ENCODE results near the gene SEZ6.

The SEZ6 gene

DNA sequence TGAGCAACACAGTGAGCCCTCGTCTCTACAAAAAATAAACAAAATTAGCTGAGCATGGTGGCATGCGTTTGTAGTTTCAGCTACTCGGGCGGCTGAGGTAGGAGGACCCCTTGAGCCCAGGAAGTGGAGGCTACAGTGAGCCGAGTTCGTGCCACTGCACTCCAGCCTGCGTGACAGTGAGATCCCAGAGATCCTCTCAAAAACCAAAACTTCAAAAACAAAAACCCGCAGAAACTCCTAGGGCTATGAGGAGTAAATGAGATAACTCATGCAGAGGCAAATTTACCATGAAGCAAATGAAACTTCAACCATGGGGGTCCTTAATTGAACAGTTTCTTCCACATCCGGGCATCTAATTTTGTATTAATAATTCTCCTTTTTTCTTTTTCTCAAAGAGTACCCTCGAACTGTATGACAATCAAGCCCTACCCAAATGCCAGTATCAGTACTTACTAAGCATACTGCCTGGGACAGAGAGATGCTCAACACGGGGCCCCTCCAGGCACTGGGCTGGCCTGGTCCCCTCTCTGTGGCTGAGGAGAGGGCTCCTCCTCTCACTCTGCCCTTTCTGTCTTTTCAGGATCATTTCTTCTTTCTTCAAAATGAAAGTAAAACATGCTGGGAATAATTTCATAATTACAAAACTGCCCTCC, 36.3 kb upstream of the SEZ6 start:
- no peak overlapping the region for H3K4me3 ChIP-seq (ENCODE audit: low read depth, low read length)
- DNase-seq (ENCODE audit: low read depth), result no peak
- TF ChIP-seq, protein P1, sequence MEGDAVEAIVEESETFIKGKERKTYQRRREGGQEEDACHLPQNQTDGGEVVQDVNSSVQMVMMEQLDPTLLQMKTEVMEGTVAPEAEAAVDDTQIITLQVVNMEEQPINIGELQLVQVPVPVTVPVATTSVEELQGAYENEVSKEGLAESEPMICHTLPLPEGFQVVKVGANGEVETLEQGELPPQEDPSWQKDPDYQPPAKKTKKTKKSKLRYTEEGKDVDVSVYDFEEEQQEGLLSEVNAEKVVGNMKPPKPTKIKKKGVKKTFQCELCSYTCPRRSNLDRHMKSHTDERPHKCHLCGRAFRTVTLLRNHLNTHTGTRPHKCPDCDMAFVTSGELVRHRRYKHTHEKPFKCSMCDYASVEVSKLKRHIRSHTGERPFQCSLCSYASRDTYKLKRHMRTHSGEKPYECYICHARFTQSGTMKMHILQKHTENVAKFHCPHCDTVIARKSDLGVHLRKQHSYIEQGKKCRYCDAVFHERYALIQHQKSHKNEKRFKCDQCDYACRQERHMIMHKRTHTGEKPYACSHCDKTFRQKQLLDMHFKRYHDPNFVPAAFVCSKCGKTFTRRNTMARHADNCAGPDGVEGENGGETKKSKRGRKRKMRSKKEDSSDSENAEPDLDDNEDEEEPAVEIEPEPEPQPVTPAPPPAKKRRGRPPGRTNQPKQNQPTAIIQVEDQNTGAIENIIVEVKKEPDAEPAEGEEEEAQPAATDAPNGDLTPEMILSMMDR (IDR thresholded peaks at IDR 0.05; ENCODE audit: low read depth, low read length, missing control alignments), result no peak

DNA sequence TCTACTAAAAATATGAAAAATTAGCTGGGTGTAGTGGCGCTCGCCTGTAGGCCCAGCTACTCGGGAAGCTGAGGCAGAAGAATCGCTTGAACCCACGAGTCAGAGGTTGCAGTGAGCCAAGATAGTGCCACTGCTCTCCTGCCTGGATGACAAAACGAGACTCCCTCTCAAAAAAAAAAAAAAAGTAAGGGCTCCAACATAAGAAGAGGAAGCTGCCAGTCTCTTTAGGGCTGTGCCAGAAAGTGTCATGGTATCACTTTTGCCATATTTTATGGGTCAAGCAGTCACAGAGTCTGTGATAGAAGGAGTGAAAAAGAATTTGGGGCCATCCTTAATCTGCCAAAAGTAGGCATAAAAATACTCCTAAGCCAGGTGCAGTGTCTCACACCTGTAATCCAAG, 35.7 kb upstream of the SEZ6 start:
- no peak for DNase-seq (ENCODE audit: low read depth)
- TF ChIP-seq, protein P1 (IDR thresholded peaks at IDR 0.05; ENCODE audit: low read depth, low read length, missing control alignments), result no peak
- H3K4me3 ChIP-seq (ENCODE audit: low read depth, low read length), result no peak overlapping the region

DNA sequence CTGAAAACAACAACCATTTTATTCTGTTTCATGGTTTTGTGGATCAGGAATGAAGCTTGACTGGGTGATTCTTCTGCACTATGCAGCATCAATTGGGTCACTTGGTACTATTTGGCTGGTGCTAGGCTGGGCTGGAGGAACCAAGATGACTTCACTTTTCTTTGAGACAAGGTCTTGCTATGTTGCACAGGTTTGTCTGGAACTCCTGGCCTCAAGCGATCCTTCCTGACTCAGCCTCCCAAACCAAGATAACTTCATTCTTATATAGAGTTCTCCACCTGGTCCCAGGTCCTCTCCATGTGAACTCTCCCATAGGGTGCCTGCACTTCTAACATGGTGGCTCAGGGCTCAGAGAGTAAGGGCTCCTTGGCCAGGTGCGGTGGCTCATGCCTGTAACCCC, 35.3 kb upstream of the SEZ6 start:
- H3K4me3 ChIP-seq (ENCODE audit: low read depth, low read length), result no peak overlapping the region
- TF ChIP-seq, protein P1 (IDR thresholded peaks at IDR 0.05; ENCODE audit: low read depth, low read length, missing control alignments), result no peak
- no peak for DNase-seq (ENCODE audit: low read depth)

DNA sequence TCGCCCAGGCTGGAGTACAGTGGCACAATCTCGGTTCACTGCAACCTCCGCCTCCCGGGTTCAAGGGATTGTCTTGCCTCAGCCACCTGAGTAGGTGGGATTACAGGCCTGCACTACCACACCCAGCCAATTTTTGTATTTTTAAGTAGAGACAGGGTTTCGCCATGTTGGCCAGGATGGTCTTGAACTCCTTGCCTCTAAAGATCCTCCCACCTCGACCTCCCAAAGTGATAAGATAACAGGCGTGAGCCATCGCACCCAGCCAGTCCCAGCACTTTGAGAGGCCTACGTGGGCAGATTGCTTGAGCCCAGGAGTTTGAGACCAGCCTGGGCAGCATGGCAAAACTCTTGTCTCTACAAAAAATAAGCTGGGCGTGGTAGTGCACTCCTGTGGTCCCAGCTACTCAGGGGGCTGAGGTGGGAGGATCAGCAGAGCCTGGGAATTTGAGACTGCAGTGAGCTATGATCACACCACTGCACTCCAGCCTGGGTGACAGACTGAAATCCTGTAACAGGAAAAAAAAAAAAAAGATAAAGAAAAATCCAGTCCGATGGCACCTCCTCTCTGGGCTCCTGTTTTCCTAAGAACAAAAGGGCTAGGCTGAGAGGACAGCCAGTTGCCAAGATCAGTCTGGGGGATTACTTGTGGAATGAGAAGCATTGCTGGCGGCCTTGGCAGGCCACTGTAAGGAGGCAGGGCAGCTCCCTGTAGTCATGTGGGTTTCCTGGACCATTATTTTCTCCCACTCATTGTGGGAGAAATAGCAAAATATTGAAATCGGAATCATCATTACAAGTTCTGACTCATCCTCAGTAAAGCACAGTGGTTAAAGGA, 34.1 kb upstream of the SEZ6 start:
- no peak for DNase-seq (ENCODE audit: low read depth)
- TF ChIP-seq, protein P1 (IDR thresholded peaks at IDR 0.05; ENCODE audit: low read depth, low read length, missing control alignments), result no peak
- no peak overlapping the region for H3K4me3 ChIP-seq (ENCODE audit: low read depth, low read length)

DNA sequence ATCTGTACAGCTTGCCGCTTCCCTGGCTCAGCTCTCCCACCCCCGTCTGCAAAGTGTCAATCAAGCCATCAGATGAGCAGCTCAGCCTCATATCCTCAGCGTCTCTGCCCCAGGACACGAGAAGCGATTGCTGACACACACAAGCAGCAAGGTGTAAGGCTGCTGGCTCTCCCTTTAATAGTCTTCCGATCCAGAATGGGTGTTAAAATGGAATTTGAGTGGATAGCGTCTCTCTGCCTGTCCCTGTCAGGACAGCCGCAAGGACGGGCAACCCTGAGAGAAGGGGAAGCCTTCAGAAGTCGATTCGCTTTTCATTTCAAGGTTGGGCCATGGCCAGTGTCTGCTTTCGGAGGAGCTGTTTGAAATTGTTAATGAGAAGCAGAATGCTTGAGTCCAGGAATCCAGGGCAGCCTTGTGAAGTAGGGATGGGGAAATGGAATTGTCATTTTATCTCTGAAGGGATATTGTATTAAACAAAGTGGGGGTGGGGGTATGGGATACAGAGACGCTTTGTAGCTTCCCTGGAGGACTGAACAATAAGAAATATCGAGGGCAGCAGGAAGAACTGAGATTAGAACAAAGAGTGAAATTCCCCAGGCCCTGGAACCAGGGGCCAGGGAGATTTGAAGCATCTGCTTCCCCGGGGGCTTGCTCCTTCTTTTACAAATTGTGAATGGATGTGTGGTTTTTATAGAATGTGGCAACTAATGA, 32.4 kb upstream of the SEZ6 start:
- no peak overlapping the region for H3K4me3 ChIP-seq (ENCODE audit: low read depth, low read length)
- DNase-seq (ENCODE audit: low read depth), result no peak
- TF ChIP-seq, protein P1 (IDR thresholded peaks at IDR 0.05; ENCODE audit: low read depth, low read length, missing control alignments), result no peak

DNA sequence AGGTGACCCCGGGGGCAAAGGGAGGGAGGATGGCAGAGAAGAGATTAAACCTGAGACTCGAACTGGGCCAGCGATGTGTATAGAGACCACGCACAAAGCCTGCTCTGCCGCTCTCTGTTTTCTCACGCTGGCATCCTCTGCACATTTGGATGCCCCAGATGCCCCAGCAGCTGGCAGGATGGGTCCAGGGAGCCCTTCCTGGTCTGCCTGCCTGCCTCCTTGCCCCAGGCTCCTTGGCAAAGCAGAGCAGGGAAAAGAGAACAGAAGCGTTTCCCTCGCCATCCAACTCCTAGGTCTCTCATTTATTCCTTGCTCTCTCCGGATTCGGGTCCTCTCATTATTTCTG, 31.9 kb upstream of the SEZ6 start:
- no peak overlapping the region for H3K4me3 ChIP-seq (ENCODE audit: low read depth, low read length)
- no peak for DNase-seq (ENCODE audit: low read depth)
- TF ChIP-seq, protein P1 (IDR thresholded peaks at IDR 0.05; ENCODE audit: low read depth, low read length, missing control alignments), result no peak
